HCEC 1CT (cell line): ENCODE data around the gene FMC1.

Source experiments
- DNase-seq: peaks from one replicate; pipeline ENCODE4 v3.0.0-alpha.2; 2017

Gene FMC1

GRCh38 chr7:139387594-139387993, 46.5 kb downstream of the FMC1 start:
- DNase-seq: no peak

DNA sequence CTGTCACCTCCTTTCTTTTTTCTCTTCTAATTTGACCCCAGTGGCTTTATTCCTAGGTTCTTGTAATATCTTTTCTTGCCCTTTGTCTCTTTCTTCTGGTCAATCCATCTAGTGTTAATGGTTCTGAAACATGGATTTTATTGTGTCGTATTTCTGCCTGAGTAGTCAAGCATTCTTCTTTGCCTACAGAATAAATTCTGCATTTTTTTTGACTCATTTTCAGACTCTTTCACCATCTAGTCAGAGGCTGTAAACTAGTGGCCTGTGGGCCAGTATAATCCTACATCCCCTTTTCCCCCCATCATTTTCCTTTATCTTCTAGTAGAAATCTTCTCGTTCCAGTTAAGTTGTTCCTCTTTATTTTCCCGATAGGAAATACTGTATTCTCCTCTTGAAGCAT, 48.0 kb downstream of the FMC1 start:
- DNase-seq: no peak

DNA sequence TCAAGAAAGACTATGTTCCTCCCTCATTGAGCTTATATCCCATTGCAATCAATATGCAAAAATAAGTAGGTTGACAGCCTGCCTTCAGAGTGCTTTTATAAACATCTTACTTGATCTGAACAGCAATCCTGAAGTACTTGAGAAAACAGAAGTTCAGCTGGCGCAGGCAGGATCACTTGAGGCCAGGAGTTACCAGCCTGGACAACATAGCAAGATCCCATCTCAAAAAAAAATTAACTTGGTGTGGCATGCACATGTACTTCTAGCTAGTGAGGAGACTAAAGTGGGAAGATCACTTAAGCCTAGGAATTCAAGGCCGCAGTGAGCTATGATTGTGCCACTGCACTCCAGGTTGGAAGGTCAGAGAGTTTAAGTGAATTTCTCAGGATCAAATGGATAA, 48.6 kb downstream of the FMC1 start:
- DNase-seq: no peak

- DNase-seq: no peak
Observed at GRCh38 chr7:139393621-139394211, 52.6 kb downstream of the FMC1 start.

DNA sequence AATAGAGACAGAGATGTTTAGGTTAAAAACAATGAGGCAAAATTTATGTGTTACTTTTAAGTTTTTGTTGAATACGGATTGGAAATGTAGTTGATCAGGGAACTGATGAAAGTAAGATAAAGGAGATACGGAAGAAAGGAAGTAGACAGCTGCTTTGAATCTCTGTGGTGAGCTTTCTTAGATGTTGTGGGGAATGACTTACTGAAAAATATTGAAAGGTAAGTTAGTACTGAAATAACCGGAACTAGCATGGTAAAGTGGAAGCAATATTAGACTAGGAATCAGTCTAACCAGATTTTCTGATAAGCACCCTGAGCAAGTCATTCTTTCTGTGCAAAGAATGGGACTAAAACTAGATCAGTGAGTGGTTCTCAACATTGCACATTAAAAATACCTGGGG, 53.4 kb downstream of the FMC1 start:
- DNase-seq: no peak
